M059J (cell line): ENCODE data around the gene SLC17A9. TPM values are rescaled to one million over a fixed set of nuclear protein-coding genes. Genes with fewer than 3 reads are reported as not detected.

Experiments used
- DNase-seq: peaks from one replicate; pipeline ENCODE4 v3.0.0-alpha.2; 2012; ENCODE audit warnings: low read depth
- total RNA-seq: library from RNA; depleted of rRNA; stranded (reverse); fragments of >200 nt; shearing (Covaris generic); gene quantifications from 2 replicates; pipeline ENCODE4 v1.2.3, GENCODE V29; 2014

Gene SLC17A9
- total RNA-seq, 1 experiment from 2014 or later = not detected

- no peak for DNase-seq
Observed at GRCh38 chr20:62968378-62969178, 16.1 kb downstream of the SLC17A9 start.

GRCh38 chr20:62969179-62969760 is 16.8 kb downstream of the SLC17A9 start:
- no peak for DNase-seq

- no peak for DNase-seq
Observed at GRCh38 chr20:62969939-62970306, 17.4 kb downstream of the SLC17A9 start.

- peak; percentile 11 for DNase-seq
Observed at GRCh38 chr20:62970307-62971210, 18.1 kb downstream of the SLC17A9 start.

GRCh38 chr20:62971211-62971949 is 18.9 kb downstream of the SLC17A9 start:
- DNase-seq = no peak

GRCh38 chr20:62971950-62972844 is 19.7 kb downstream of the SLC17A9 start:
- peak; percentile 81 for DNase-seq

- DNase-seq = no peak
Observed at GRCh38 chr20:62972845-62973745, 20.6 kb downstream of the SLC17A9 start.

GRCh38 chr20:62975251-62975760 is 22.8 kb downstream of the SLC17A9 start:
- no peak for DNase-seq

GRCh38 chr20:62975812-62976508 is 23.5 kb downstream of the SLC17A9 start:
- no peak for DNase-seq

GRCh38 chr20:62976886-62977285 is 24.4 kb downstream of the SLC17A9 start:
- DNase-seq = no peak

GRCh38 chr20:62977613-62978560 is 25.4 kb downstream of the SLC17A9 start:
- DNase-seq = peak; percentile 27

- DNase-seq = no peak
Observed at GRCh38 chr20:62978561-62978943, 26.0 kb downstream of the SLC17A9 start.

- no peak for DNase-seq
Observed at GRCh38 chr20:62979310-62979709, 26.8 kb downstream of the SLC17A9 start.

- DNase-seq = no peak
Observed at GRCh38 chr20:62979876-62980373, 27.4 kb downstream of the SLC17A9 start.

- DNase-seq = no peak
Observed at GRCh38 chr20:62980380-62980960, 28.0 kb downstream of the SLC17A9 start.

- DNase-seq = peak; percentile 41
Observed at GRCh38 chr20:62980970-62981369, 28.5 kb downstream of the SLC17A9 start.
